Type B pancreatic cell (in vitro differentiated cells): ENCODE results near the gene AKAP8L. TPM values are rescaled to one million over a fixed set of nuclear protein-coding genes. Genes with fewer than 3 reads are reported as not detected.

Source experiments
- DNase-seq: peaks from one replicate; pipeline ENCODE4 v3.0.0; 2021; ENCODE audit warnings: mixed read lengths; ENCODE audit not compliant: unreplicated experiment; ENCODE audit errors: extremely low spot score
- H3K27ac Mint-ChIP-seq: 2 replicates; pipeline ENCODE4 v1.8.0; 2021; ENCODE audit warnings: mild to moderate bottlenecking, mixed read lengths
- H3K27me3 Mint-ChIP-seq: 2 replicates; pipeline ENCODE4 v1.8.0; 2021; ENCODE audit warnings: mixed read lengths
- H3K36me3 Mint-ChIP-seq: 2 replicates; pipeline ENCODE4 v1.8.0; 2021; ENCODE audit warnings: mixed read lengths
- H3K4me1 Mint-ChIP-seq: one replicate; pipeline ENCODE4 v1.8.0; 2021; ENCODE audit warnings: mixed read lengths; ENCODE audit not compliant: unreplicated experiment
- H3K4me3 Mint-ChIP-seq: 2 replicates; pipeline ENCODE4 v1.8.0; 2021; ENCODE audit warnings: mild to moderate bottlenecking, mixed read lengths
- H3K9me3 Mint-ChIP-seq: 2 replicates; pipeline ENCODE4 v1.8.0; 2021; ENCODE audit warnings: mixed read lengths
- CTCF ChIP-seq: fragments of 200-600 bp; sonication (generic); conservative IDR thresholded peaks from 2 replicates; pipeline ENCODE4 v1.5.0; 2021; ENCODE audit warnings: antibody characterized with exemption, mild to moderate bottlenecking
- total RNA-seq: library from RNA; stranded (reverse); gene quantifications from 2 replicates; pipeline ENCODE4 v1.2.1, GENCODE V29; 2021; ENCODE audit warnings: low replicate concordance

AKAP8L gene
- total RNA-seq, 1 donor from 2014 or later, result 166 TPM

GRCh38 chr19:15379999-15380647 is 38.7 kb downstream of the AKAP8L start:
- Mint-ChIP-seq H3K4me1 (peaks cover 27% of the 10 kb centered on the region), H3K27me3 (no peaks in the 10 kb centered on the region), H3K36me3 (no peaks in the 10 kb centered on the region), H3K27ac (peak overlapping the region; percentile 100), H3K9me3 (no peaks in the 10 kb centered on the region), H3K4me3 (peak overlapping the region; percentile 100)
- DNase-seq, result peak; percentile 79
- TF ChIP-seq CTCF, result peak; percentile 27

DNA sequence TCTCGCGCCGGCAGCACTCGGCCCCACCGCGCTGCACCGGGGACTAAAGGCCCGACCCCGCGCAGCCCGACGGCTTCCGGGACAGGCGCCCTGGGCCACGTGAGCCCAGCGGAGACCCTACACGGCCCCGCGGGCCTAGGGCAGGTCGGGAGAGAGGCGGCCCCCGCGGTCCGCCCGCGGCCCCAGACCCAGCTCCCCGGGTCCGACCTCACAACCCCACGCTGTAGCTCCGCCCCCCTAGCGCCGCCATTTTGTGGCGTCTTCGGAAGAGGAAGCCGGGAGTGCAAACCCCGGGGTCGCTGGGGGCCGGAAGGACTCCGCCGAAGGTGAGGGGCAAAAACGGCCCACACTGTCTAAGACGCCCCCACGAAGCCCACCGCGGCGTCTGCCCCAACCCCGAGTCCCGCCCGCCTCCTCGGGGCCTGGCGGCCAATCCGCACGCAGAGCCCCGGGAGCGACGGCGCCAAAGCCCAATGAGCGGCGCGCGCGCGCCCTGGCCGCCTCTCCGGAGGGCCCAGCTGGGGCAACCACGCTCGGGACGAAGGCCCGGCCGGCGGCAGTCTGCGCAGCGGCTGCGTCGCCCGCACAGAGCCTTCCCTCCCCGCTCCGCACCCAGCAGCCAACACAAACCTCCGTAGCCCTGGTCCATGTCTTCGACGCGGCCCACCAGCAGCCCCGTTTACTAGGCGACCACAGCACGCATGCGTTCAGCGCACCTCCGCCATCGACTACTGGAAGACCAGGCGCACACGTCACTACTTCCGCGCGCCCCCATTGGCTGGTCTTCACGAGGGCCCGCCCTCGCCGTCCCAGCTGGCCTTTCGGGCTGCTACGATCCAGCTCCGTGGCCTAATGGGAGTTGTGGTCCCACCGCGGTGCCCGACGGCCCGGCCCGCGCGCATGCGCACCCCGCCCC is 39.4 kb downstream of the AKAP8L start, which contains the start of gene AKAP8:
TSS of gene AKAP8 (minus strand) at position 705 of the 916 bp plus-strand sequence. CDS start at position 649, 56 bp downstream.
- no peak for TF ChIP-seq CTCF
- Mint-ChIP-seq H3K36me3 (no peaks in the 10 kb centered on the region), H3K27ac (peak within 1 kb of the TSS; percentile 100), H3K9me3 (no peaks in the 10 kb centered on the region), H3K4me3 (peak within 1 kb of the TSS; percentile 100), H3K4me1 (peaks cover 27% of the 10 kb centered on the region), H3K27me3 (no peaks in the 10 kb centered on the region)
- peak; percentile 98 for DNase-seq

DNA sequence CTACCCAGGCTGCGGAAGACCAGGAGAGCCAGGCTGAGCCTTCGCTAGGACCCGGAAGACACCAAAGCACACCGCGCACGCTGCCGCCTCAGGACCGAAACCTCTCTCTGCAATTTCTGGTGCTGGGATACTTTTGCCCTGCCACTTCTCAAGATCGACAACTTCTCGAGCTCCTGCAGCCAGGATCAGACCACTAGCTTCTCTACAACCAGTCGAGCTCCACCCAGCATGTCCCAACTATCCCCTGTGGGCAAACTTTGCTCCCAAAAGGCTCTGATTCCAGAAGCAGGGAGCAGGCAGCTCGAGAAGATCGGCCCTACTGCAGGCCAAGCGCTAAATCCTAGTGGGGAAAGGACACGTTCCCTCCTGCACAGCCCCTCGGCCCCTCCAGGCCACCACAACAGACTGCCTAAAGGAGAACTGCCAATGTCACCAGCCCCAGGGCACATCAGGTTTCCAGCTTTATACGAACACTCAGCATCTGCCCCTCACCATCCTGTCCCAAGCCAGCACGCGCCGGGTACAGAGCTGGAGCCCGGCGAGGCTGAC is 40.2 kb downstream of the AKAP8L start:
- no peak for DNase-seq
- TF ChIP-seq CTCF, result no peak
- no peaks in the 10 kb centered on the region for H3K9me3 Mint-ChIP-seq
- H3K4me3 Mint-ChIP-seq, result peak overlapping the region; percentile 100
- no peaks in the 10 kb centered on the region for H3K36me3 Mint-ChIP-seq
- H3K4me1 Mint-ChIP-seq, result peaks cover 27% of the 10 kb centered on the region
- no peaks in the 10 kb centered on the region for H3K27me3 Mint-ChIP-seq
- peak overlapping the region; percentile 100 for H3K27ac Mint-ChIP-seq

DNA sequence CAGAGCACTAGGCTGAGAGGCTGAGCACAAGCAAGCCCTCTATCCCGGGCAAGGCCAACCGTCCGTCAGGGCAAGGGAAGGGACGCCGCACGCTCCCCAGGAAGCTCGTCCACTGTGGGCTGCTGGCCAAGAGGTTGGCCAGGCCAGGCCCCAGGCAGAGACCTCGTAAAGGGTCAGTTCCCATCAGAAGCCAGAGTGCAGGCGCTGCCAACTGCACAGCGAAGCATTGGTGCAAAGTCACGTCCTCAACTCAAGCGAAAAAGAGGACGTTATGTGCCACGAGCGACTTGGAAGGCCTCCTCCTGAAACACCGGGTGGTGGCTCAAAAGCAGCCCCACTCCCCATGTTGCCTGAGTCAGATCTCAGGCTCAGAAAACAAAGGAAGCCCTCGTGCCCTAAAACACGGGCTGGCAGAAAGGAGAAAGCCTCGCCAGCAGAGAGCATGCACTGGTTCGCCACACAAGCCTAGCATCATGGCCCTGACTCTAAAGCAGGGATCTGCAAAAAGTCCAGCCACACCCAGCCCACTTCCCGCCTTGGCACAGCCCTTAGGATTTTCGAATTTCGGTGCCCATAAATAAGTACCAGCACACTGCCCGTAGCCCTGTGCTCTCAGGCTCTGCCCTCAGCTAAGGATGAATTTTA is 43.9 kb downstream of the AKAP8L start:
- Mint-ChIP-seq H3K27ac (no peak overlapping the region), H3K4me1 (peaks cover 16% of the 10 kb centered on the region), H3K27me3 (no peaks in the 10 kb centered on the region), H3K9me3 (no peaks in the 10 kb centered on the region), H3K36me3 (peaks cover 6% of the 10 kb centered on the region), H3K4me3 (no peak overlapping the region)
- TF ChIP-seq CTCF, result no peak
- no peak for DNase-seq

DNA sequence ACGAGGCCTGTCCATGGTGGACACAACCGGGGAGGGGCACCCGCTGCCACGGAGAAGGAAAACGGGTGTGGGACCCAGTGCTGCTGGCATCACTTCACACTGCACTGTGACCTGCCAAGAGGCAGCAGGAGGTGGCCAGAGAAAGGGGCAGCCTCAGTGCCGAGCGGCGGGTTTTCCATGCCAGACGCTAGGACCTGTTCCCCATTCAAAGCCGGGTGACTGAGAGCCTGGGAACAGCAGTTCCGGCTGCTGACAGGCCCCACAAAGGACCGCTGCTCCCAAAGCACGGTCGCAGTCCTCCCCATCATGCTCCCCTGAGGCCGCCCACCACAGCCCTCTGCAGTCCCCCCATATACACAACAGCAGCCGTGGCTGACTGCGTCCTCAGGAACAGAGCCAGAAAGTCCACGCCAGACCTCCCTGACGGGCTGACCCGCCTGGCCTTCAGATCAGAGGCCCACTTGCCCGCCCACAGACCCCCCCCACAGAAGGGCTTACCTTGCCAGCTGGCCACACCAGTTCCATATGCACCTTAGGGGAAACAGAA is 44.6 kb downstream of the AKAP8L start:
- Mint-ChIP-seq H3K4me1 (peaks cover 16% of the 10 kb centered on the region), H3K27me3 (no peaks in the 10 kb centered on the region), H3K36me3 (peaks cover 6% of the 10 kb centered on the region), H3K9me3 (no peaks in the 10 kb centered on the region), H3K4me3 (no peak overlapping the region), H3K27ac (no peak overlapping the region)
- TF ChIP-seq CTCF, result no peak
- DNase-seq, result no peak
